ENCODE results near the gene RFX4. TPM values are rescaled to one million over a fixed set of nuclear protein-coding genes. Genes with fewer than 3 reads are reported as not detected.

Gene RFX4
- total and polyA plus RNA-seq, 3 donors from 2014 or later = 52.7 to 217 (median 86.4) TPM

GRCh38 chr12:106773286-106774004 lies 190.6 kb downstream of the RFX4 start:
- TF ChIP-seq POLR2A (IDR thresholded peaks at IDR 0.05) = no peak
- no peak for TF ChIP-seq CTCF (IDR thresholded peaks at IDR 0.05)
- Histone ChIP-seq H3K4me1 (peaks cover 11% of the 10 kb centered on the region), H3K9me3 (no peaks in the 10 kb centered on the region), H3K27me3 (no peaks in the 10 kb centered on the region), H3K36me3 (ENCODE audit: low read depth, missing control alignments) (no peaks in the 10 kb centered on the region), H3K4me3 (peak overlapping the region; percentile 71 to 91), H3K27ac (peak overlapping the region; percentile 92 to 97)
- intact Hi-C loops (cut with DNase I; ENCODE audit: low total_unique reads) = no loop called here
- WGBS, 2 donors = 32 to 34% methylated on average over 25 of the region's 25 CpGs
- DNase-seq = no peak

- peak in 1 of 3 experiments; percentile 21 for TF ChIP-seq CTCF (IDR thresholded peaks at IDR 0.05)
- TF ChIP-seq POLR2A (IDR thresholded peaks at IDR 0.05) = no peak
- no peaks in the 10 kb centered on the region for H3K9me3 ChIP-seq
- peak; percentile 98 for DNase-seq
- intact Hi-C loops (cut with DNase I; ENCODE audit: low total_unique reads) = no loop called here
- H3K27ac ChIP-seq = peak within 1 kb of the TSS; percentile 92 to 97
- no peaks in the 10 kb centered on the region for H3K27me3 ChIP-seq
- H3K36me3 ChIP-seq (ENCODE audit: low read depth, missing control alignments) = no peaks in the 10 kb centered on the region
- WGBS, 2 donors = 1% methylated on average over 41 to 66 of the region's 66 CpGs
- H3K4me1 ChIP-seq = peaks cover 11% of the 10 kb centered on the region
- H3K4me3 ChIP-seq = peak within 1 kb of the TSS; percentile 71 to 91
Observed at GRCh38 chr12:106774005-106774807, 191.4 kb downstream of the RFX4 start, which contains the start of gene RIC8B. RIC8B (plus strand) TSS chr12:106774682; CDS start chr12:106774746, 64 bp downstream.

GRCh38 chr12:106774808-106775524 lies 192.2 kb downstream of the RFX4 start:
- Histone ChIP-seq H3K4me3 (peak overlapping the region; percentile 71 to 91), H3K36me3 (ENCODE audit: low read depth, missing control alignments) (no peaks in the 10 kb centered on the region), H3K4me1 (peaks cover 12% of the 10 kb centered on the region), H3K9me3 (no peaks in the 10 kb centered on the region), H3K27me3 (no peaks in the 10 kb centered on the region), H3K27ac (peak overlapping the region; percentile 92 to 97)
- 3 to 7% methylated on average over 14 to 29 of the region's 29 CpGs for WGBS, 2 donors
- intact Hi-C loops (cut with DNase I; ENCODE audit: low total_unique reads) = no loop called here
- TF ChIP-seq POLR2A (IDR thresholded peaks at IDR 0.05) = no peak
- no peak for TF ChIP-seq CTCF (IDR thresholded peaks at IDR 0.05)
- DNase-seq = no peak

GRCh38 chr12:106776897-106777296 lies 194.1 kb downstream of the RFX4 start:
- WGBS, 2 donors = 82 to 86% methylated on average over 5 of the region's 5 CpGs
- DNase-seq = no peak

More at GRCh38 chr12:106776897-106777296, 194.1 kb downstream of the RFX4 start:
- H3K4me3 ChIP-seq = no peak overlapping the region
- H3K27me3 ChIP-seq = no peaks in the 10 kb centered on the region
- no peaks in the 10 kb centered on the region for H3K9me3 ChIP-seq
- no peaks in the 10 kb centered on the region for H3K36me3 ChIP-seq (ENCODE audit: low read depth, missing control alignments)
- intact Hi-C loops (cut with DNase I; ENCODE audit: low total_unique reads) = no loop called here
- H3K4me1 ChIP-seq = peaks cover 17% of the 10 kb centered on the region
- no peak for TF ChIP-seq POLR2A (IDR thresholded peaks at IDR 0.05)
- no peak for TF ChIP-seq CTCF (IDR thresholded peaks at IDR 0.05)
- H3K27ac ChIP-seq = no peak overlapping the region

Measured in testis (tissue), 3 donors.